AML-193 (cell line): ENCODE results near the gene TCN2.
A peak's percentile ranks its signal among the peaks of the same experiment; 100 is the strongest.
"Not testable (repeated sequence)": the region's sequence is repeated elsewhere in the genome, so short reads cannot be mapped to it uniquely, and the experiment has no call there.

Experiments
- DNase-seq, 2 experiments: peaks; one replicate each; lab custom pipeline; 2025; lab: John Stamatoyannopoulos, UW

The TCN2 gene

DNA sequence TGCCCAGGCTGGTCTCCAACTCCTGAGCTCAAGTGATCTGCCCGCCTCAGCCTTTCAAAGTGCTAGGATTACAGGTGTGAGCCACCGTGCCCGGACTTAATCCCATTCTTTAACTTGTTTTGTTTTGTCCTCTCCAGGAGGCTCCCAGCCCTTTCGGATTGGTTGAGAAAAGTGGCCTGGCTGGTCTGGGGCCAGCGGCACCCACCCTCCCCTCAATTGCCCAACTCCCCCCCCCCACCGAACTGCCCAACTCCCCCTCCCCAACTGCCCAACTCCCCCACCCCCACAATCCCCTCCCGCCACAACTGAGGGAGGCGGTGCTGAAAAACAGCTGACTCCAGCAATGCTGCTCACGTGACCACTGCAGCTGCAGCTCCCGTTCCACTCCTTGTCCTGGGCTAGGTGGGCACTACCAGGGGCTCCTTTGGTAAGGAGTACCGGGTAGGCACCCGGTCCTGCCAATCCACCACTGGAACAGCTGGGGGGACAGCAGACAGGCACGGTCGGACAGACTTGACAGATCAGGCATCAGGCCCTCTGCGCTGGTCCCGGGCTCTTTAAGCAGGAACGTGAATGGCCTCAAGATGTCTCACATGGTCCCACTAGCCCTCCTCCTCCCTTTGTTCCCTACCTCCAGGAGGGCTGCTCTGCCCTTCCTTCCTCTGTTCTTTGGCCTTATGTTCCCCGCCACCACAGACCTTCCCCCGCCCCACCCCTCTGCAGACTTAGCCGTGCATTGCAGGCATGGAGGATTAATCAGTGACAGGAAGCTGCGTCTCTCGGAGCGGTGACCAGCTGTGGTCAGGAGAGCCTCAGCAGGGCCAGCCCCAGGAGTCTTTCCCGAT lies at the start of gene TCN2:
TSS of gene TCN2 (plus strand) at position 720 of the 845 bp plus-strand sequence. CDS start 158 bp downstream, outside the sequence.
- peak; percentile 16 to 21 for DNase-seq

DNA sequence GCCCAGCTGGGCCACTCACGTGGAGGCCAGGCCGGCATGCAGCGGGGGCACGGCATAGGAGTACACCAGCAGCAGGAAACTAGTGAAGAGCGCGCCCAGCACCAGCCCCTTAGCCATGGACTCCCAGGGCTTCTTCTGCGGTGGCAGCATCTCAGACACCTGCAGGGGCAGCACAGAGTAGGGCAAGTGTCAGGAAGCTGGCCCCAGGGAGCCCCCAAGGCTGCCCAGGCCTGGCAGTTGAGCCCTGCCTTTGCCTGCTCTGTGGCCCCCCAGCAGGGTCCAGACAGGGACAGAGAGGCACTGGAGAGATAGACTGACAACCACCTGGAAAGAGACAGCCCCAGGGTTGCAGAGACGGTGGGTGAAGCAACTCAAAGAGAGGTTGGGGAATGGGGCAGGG lies 49.7 kb upstream of the TCN2 start:
- DNase-seq: no peak

DNA sequence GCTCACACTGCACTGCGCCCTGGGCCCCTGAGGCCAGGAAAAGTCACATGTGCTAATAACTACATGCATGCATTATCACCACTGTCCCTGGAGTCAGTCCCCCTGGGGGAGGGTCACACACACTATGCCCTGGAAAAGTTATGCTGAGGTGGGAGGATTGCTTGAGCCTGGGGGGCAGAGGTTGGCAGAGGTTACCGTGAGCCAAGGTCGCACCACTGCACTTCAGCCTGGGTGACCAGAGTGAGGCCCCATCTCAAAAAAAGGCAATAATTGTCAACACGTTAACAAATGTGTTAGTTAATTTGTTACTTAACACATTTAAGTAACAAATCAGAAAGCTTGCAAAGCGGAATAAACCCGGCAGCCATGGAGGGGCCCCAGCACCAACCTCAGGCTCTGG lies 47.1 kb upstream of the TCN2 start:
- DNase-seq: no peak

GRCh38 chr22:30560643-30561202 lies 46.3 kb upstream of the TCN2 start:
- DNase-seq: not testable (repeated sequence)

- DNase-seq: no peak
Observed at GRCh38 chr22:30561402-30562189, 45.4 kb upstream of the TCN2 start.

GRCh38 chr22:30562366-30562765 lies 44.6 kb upstream of the TCN2 start:
- no peak for DNase-seq

DNA sequence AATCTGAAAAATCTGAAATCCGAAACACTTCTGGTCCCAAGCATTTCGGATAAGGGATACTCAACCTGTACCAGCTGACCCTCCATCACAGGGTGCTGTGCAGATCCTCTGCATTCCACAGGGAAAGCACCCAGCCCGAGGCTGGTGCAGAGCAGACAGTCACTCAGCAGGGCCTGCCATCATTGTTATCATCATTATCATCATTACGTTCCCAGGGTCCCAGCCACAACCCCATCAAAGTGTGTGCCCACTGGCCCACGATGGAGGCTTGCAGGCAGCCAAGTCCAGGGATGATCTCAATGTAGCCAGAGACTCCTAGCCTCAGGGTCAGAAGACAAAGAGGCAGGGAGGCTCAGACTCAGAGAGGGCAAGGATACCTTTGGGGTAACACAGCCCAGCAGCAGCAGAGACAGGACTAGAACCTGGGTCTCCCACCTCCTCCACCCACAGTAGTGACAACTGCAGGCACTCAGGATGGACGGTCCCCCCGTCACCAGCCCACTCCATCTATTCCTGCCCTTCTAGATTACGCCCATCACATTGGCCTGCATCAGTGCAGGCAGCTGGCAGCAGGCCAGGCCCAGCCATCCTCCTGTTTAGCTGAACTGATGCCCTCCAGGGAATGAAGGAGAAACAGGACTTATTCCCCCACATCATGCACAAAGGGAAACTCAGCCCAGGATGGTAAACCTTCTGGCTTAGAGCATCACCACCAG lies 42.8 kb upstream of the TCN2 start:
- no peak for DNase-seq

DNA sequence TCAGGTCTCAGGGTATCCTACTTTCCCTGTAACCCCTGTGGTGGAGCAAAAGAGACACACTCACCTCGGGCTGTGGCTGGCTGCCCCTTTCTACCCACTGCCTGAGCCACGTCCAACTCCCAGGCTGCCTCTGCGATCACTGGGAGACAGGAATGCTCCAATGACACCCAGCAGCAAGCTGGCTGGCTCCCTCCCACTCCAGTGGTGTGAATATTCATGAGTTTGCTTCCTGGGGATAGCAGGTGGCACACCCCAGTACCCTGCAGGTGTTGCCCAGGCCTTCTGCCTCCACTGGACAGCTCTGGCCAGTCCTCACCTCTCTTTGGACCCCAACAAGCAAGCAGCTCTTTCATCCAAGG lies 42.2 kb upstream of the TCN2 start:
- no peak for DNase-seq

- DNase-seq: no peak
Observed at GRCh38 chr22:30565341-30565740, 41.6 kb upstream of the TCN2 start.

DNA sequence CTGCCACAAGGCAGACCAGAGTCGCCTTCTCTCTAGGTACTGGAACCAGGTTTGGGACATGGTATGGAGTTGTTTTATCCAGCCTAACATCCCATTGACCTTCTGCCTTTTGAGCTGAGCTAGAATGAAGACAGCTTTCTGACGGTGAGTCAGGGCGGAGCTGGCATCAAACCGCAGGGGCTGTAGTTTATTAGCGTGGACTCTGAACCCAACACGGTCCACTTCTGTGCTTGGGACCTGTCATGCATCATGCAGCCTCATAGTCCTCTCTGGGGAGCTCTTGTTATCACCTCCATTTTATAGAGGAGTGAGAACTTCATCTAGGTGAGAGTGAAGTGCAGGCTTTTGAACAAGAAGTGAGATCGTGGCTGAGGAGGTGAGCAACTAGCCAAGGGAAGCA lies 40.8 kb upstream of the TCN2 start:
- no peak for DNase-seq

DNA sequence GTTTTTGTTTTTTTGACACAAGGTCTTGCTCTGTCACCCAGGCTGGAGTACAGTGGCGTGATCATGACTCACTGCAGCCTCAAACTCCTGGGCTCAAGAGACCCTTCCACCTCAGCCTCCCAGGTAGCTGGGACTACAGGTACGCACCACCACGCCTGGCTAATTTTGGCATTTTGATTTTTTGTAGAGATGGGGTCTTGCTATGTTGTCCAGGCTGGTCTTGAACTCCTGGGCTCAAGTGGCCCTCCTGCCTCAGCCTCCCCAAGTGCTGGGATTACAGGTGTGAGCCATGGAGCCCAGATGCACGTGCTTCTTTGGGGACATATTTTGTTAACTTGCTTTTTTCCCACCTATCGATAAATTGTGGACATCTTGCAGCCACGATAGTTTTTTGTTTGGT lies 39.7 kb upstream of the TCN2 start:
- not testable (repeated sequence) for DNase-seq

DNA sequence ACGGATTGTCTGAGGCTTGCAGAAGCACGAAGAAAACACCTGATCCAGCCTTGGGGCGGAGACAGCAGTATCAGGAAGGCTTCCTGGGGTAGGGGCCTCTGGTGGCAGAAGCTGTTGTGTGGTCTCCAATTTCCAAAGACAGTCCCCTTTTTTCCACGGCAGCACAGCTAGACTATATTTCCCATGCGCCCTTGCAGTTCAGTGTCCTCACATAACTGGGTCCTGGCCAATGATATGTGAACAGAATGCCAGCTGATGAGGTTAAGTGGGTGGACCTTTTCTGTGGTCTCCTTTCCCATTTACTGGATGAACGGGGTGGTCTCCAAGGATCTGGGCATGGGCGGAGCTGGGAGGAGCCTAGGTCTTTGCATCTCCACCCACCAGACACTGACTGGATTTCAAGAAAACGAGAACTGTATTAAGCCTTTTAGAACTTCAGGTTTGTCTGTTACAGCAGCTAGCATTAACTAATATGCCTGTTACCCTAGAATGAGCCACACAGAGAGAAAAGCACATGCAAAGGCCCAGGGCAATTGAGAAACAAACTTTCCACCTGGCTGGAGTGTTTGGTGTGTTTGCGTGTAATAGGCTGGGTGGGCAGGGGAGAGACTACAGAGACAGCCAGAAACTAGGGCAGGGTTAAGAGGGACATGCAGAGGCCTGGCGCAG lies 38.7 kb upstream of the TCN2 start:
- DNase-seq: no peak

DNA sequence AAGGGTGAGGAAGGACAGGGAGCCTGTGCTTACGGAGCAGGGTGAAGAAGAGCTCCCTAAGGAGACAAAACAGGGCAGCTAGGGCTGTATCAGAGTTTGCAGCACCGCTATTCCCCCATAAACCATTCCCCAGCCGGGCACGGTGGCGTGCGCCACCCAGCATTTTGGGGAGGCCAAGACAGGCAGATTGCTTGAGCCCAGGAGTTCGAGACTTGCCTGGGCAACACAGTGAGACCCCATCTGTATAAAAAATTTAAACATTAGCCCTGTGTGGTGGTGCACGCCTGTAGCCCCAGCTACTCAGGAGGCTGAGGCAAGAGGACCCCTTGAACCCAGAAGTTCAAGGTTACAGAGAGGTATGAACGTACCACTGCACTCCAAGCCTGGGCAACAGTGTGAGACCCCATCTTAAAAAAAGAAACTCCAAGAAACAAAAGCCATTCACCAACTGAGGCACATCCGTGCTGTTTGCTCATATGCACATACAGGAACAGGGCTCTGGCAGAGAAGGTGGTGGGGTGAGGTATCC lies 37.2 kb upstream of the TCN2 start:
- no peak for DNase-seq

DNA sequence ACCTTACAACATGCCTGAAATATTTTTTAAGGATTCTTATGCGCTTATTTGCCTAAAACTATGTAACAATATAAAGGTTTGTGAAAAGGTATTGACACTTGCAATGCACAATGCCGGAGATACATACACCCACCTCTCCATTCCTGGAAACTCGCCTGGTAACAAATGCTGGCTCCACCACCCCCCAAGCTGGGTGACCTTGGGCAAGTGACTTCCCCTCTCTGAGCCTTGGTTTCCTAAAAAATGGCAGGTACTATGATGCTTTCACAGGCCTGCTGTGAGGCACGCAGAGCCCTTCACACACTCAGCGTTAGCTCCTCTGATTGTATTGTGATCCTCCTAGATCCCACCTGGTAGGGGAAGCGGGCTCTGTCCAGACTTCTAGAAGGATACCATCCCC lies 34.8 kb upstream of the TCN2 start:
- DNase-seq: no peak

DNA sequence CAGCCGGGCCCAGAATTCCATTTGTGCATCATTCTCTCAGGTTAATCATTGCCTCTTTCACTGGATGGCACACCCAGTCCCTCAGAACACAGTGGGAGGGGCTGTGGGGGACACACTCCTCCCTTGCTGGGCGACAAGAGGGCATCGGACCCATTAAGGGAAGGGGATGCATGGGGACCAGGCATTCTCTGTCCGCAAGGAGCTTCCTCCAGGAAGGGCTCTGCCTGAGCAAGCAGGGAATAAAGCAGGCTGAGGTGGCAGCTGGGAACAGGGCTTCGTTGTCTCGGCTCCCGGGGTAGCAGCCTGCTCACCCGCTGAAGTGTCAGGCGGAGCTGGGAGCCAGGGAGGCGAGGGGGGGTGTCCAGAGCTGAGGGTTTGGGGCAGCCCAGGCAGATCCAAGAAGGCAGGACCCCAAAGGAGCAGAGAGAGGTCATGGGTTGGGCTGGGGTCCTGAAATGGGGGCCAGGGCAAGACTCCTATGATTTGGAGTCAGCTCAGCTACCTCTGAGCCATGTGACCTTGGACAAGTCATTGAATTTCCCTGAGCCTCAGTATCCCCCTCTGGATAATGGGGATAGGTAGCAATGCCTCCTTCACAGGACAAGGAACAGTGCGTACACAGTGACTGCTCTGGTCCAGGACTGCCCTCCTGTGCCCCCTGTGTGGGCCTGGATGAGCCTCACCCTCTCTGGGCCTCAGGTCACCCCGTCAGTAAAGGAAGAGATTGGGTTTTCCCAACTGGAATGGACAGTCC lies 34.0 kb upstream of the TCN2 start:
- no peak for DNase-seq

GRCh38 chr22:30573594-30574094 lies 33.3 kb upstream of the TCN2 start:
- no peak for DNase-seq

- DNase-seq: no peak
Observed at GRCh38 chr22:30574095-30574981, 32.6 kb upstream of the TCN2 start, which contains the start of gene GAL3ST1. Gene GAL3ST1 (minus strand): TSS chr22:30574665. CDS start chr22:30557392, 17,273 bp downstream.

DNA sequence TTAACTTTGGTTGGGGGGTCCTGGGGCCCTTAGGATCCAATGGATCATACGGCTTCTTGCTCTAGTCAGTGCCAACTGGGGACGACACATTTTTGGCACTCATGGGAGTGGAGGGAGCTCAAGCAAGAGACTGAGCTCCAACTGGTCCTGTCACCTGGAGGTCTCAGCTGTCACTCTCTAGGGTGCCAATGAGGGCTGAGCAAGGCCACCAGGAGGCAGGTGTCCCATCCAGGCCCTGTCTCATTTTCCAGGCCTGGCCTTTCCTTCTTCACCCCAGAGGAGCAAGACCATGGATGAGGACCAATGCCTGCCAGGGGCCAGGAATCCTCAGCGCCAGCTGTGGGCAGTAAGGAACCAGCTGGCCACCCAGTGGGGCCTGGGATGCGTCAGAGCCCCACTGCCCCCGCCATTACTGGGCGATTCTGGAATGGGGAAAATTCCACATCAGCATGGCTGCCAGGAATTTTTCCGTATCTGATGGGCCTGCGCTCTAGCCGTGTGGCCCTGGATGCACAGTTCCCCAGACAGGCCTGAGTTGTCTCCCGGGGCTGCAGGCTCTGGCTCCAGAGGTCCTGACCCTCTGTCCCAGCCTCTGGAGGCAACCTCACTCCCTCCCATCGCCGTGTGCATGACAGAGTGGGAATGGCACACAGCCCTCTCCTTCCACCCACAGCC lies 31.8 kb upstream of the TCN2 start:
- no peak for DNase-seq

GRCh38 chr22:30575859-30576258 lies 31.1 kb upstream of the TCN2 start:
- DNase-seq: no peak
